Neural cell (in vitro differentiated cells): ENCODE results near the gene BPTF. TPM values are rescaled to one million over a fixed set of nuclear protein-coding genes. Genes with fewer than 3 reads are reported as not detected.

ENCODE experiments used
- H2AFZ ChIP-seq: fragments of 200-600, 300-800 bp; sonication (generic), shearing (Covaris generic); 2 replicates; pipeline ENCODE4 v1.6.0; 2014; ENCODE audit warnings: low read depth, mild to moderate bottlenecking, antibody characterized with exemption, low read length, moderate library complexity
- H3F3A ChIP-seq: fragments of 200-600 bp; shearing (Covaris generic); 2 replicates; pipeline ENCODE4 v1.6.1; 2016; ENCODE audit warnings: mild to moderate bottlenecking, moderate library complexity, mixed read lengths, antibody characterized with exemption, low read length; ENCODE audit not compliant: insufficient read depth, poor library complexity, severe bottlenecking
- H3K27ac ChIP-seq: fragments of 200-600, 300-800 bp; sonication (generic), shearing (Covaris generic); 2 replicates; pipeline ENCODE4 v1.5.1; 2014; ENCODE audit warnings: mild to moderate bottlenecking, low read length, moderate library complexity
- H3K27me3 ChIP-seq: fragments of 300-800, 200-600 bp; sonication (generic), shearing (Covaris generic); 2 replicates; pipeline ENCODE4 v1.6.0; 2014; ENCODE audit warnings: mild to moderate bottlenecking, low read depth, low read length, moderate library complexity; ENCODE audit not compliant: insufficient read depth
- H3K36me3 ChIP-seq: fragments of 300-800, 200-600 bp; sonication (generic), shearing (Covaris generic); 2 replicates; pipeline ENCODE4 v1.5.1; 2014; ENCODE audit warnings: mild to moderate bottlenecking, antibody characterized with exemption, low read length, moderate library complexity; ENCODE audit not compliant: insufficient read depth
- H3K4me2 ChIP-seq: fragments of 300-800, 200-600 bp; sonication (generic), shearing (Covaris generic); 2 replicates; pipeline ENCODE4 v1.6.0; 2014; ENCODE audit warnings: mild to moderate bottlenecking, low read length
- H3K4me3 ChIP-seq: fragments of 300-800, 200-600 bp; sonication (generic), shearing (Covaris generic); 2 replicates; pipeline ENCODE4 v1.5.1; 2014; ENCODE audit warnings: mild to moderate bottlenecking, low read length, moderate library complexity
- H3K79me2 ChIP-seq: fragments of 200-600 bp; shearing (Covaris generic); replicated peaks from 2 replicates; pipeline ENCODE4 v1.6.0; 2014; ENCODE audit warnings: mild to moderate bottlenecking, low read length, moderate library complexity; ENCODE audit not compliant: insufficient read depth
- H3K9ac ChIP-seq: fragments of 300-800, 200-600 bp; sonication (generic), shearing (Covaris generic); 2 replicates; pipeline ENCODE4 v1.6.1; 2016; ENCODE audit warnings: mild to moderate bottlenecking, low read length, mixed read lengths
- H3K9me2 ChIP-seq: fragments of 200-600 bp; shearing (Covaris generic); 2 replicates; pipeline ENCODE4 v1.6.1; 2016; ENCODE audit warnings: mild to moderate bottlenecking, low read length, mixed read lengths; ENCODE audit not compliant: insufficient read depth
- H3K9me3 ChIP-seq: fragments of 200-600, 300-800 bp; sonication (generic), shearing (Covaris generic); 2 replicates; pipeline ENCODE4 v1.6.1; 2016; ENCODE audit warnings: mild to moderate bottlenecking, mixed run types, low read length, moderate library complexity, mixed read lengths
- H4K20me1 ChIP-seq: fragments of 200-600 bp; shearing (Covaris generic); 2 replicates; pipeline ENCODE4 v1.6.1; 2016; ENCODE audit warnings: mild to moderate bottlenecking, mixed run types; ENCODE audit not compliant: insufficient read depth
- EP300 ChIP-seq: fragments of 450-650 bp; conservative IDR thresholded peaks from 2 replicates; pipeline ENCODE4 v1.6.1; 2014; ENCODE audit warnings: antibody characterized with exemption, mild to moderate bottlenecking, moderate library complexity; ENCODE audit not compliant: poor library complexity, severe bottlenecking
- EZH2 ChIP-seq: fragments of 200-600, 300-800 bp; shearing (Covaris generic), sonication (generic); IDR thresholded peaks from 2 replicates; pipeline ENCODE4 v1.6.1; 2014; ENCODE audit warnings: antibody characterized with exemption, low read length, borderline replicate concordance, mild to moderate bottlenecking; ENCODE audit not compliant: insufficient read depth, poor library complexity, severe bottlenecking
- MXI1 ChIP-seq: fragments of 450-650 bp; conservative IDR thresholded peaks from 2 replicates; pipeline ENCODE4 v1.6.1; 2014; ENCODE audit warnings: antibody characterized with exemption, mild to moderate bottlenecking; ENCODE audit not compliant: poor library complexity, severe bottlenecking
- POLR2AphosphoS5 ChIP-seq: IDR thresholded peaks from 2 replicates; pipeline ENCODE4 v1.6.1; 2012
- RAD21 ChIP-seq: fragments of 450-650 bp; conservative IDR thresholded peaks from 2 replicates; pipeline ENCODE4 v1.6.1; 2014; ENCODE audit warnings: antibody characterized with exemption, mild to moderate bottlenecking, moderate library complexity
- REST ChIP-seq: IDR thresholded peaks from 2 replicates; pipeline ENCODE4 v1.6.1; 2012; ENCODE audit warnings: borderline replicate concordance
- SMC3 ChIP-seq: fragments of 450-650 bp; conservative IDR thresholded peaks from 2 replicates; pipeline ENCODE4 v1.6.1; 2014; ENCODE audit warnings: antibody characterized with exemption, mild to moderate bottlenecking, moderate library complexity; ENCODE audit not compliant: poor library complexity
- TAF1 ChIP-seq: IDR thresholded peaks from 2 replicates; pipeline ENCODE4 v1.6.1; 2012; ENCODE audit warnings: low read depth
- polyA plus RNA-seq: library from polyadenylated mRNA; depleted of rRNA; stranded (reverse); fragments of >200 nt; gene quantifications from 2 replicates; pipeline ENCODE4 v1.2.3, GENCODE V29; 2014
- TF ChIP-seq, protein P1 (sequence below): fragments of 450-650 bp; IDR thresholded peaks from 2 replicates; pipeline ENCODE4 v1.5.1; 2014; ENCODE audit warnings: antibody characterized with exemption, mild to moderate bottlenecking, moderate library complexity; ENCODE audit not compliant: poor library complexity, severe bottlenecking

The BPTF gene
- polyA plus RNA-seq, 1 donor from 2014 or later: 46.7 TPM

DNA sequence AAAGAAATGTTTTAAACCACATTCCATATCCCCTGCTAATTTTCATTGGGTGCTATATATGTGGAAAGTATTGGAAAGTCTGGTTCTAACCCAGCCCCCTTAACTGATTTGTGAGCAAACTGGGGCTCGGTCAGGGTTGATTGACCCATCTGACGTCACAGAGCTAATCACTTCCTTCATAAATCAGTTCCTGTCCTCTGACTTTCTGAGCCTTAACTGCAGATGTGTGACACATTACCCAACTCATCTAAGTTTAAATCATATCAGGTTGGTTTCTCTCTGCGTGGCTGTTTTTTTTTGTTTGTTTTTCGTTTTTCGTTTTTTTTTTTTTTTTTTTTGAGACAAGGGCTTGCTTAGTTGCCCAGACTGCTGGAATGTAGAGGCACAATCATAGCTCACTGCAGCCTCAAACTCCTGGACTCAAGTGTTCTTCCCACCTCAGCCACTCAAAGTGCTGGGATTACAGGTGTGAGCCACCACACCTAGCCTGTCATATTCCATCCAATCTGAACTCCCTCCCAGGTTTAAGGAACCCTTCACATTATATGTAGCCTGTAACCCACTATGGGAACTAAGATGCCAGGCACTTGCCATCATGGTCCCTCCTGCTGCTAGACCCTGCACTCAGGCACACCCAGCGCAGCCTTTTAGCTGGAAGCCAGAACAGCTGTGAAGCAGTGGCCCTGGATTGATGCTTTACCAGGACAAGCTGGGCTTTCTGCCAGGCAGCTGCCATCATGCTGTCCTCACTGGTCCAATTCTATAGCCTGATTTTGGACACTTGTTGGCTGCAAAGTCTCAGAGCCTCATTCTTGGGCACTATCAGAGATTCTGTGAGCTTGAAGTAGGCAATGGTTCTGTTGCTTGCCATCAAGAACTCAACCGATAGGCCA, 6.9 kb upstream of the BPTF start:
- H3K4me3 ChIP-seq: no peak overlapping the region
- H3K9ac ChIP-seq: no peak overlapping the region
- H2AFZ ChIP-seq: no peak overlapping the region
- no peaks in the 10 kb centered on the region for H3F3A ChIP-seq
- H3K36me3 ChIP-seq: no peaks in the 10 kb centered on the region
- H3K9me3 ChIP-seq: no peaks in the 10 kb centered on the region
- H3K9me2 ChIP-seq: no peaks in the 10 kb centered on the region
- TF ChIP-seq EP300: no peak
- no peaks in the 10 kb centered on the region for H3K27me3 ChIP-seq
- no peak overlapping the region for H3K4me2 ChIP-seq
- no peaks in the 10 kb centered on the region for H4K20me1 ChIP-seq
- no peaks in the 10 kb centered on the region for H3K79me2 ChIP-seq
- no peak overlapping the region for H3K27ac ChIP-seq

- H3K27ac ChIP-seq: no peak overlapping the region
- no peak overlapping the region for H3K4me2 ChIP-seq
- no peaks in the 10 kb centered on the region for H4K20me1 ChIP-seq
- H3F3A ChIP-seq: no peaks in the 10 kb centered on the region
- no peaks in the 10 kb centered on the region for H3K27me3 ChIP-seq
- no peaks in the 10 kb centered on the region for H3K9me2 ChIP-seq
- no peak overlapping the region for H2AFZ ChIP-seq
- H3K9ac ChIP-seq: no peak overlapping the region
- no peaks in the 10 kb centered on the region for H3K79me2 ChIP-seq
- no peaks in the 10 kb centered on the region for H3K36me3 ChIP-seq
- H3K9me3 ChIP-seq: no peaks in the 10 kb centered on the region
- H3K4me3 ChIP-seq: no peak overlapping the region
- no peak for TF ChIP-seq POLR2AphosphoS5
- no peak for TF ChIP-seq MXI1
- no peak for TF ChIP-seq SMC3
Observed at GRCh38 chr17:67819722-67820121, 5.6 kb upstream of the BPTF start.

DNA sequence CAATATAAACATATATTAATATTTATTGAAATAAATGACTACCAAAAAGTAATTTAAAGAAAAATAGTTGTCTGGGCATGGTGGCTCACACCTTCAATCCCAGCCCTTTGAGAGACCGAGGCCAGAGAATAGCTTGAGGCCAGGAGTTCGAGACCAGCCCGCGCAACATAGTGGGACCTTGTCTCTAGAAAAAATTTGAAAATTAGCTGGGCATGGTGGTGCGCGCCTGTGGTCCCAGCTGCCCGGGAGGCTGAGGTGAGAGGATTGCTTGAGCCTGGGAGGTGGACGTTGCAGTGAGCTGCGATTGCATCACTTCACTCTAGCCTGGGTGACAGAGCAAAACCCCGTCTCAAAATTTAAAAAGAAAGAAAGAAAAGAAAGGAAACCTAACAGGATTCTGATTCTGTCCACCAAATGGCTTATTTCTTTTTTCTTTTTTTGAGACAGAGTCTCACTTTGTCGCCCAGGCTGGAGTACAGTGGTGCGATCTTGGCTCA, 3.4 kb upstream of the BPTF start:
- no peaks in the 10 kb centered on the region for H3K9me3 ChIP-seq
- no peak overlapping the region for H3K4me2 ChIP-seq
- no peak overlapping the region for H2AFZ ChIP-seq
- no peaks in the 10 kb centered on the region for H3F3A ChIP-seq
- peaks cover 5% of the 10 kb centered on the region for H3K79me2 ChIP-seq
- H3K36me3 ChIP-seq: no peaks in the 10 kb centered on the region
- TF ChIP-seq MXI1: no peak
- TF ChIP-seq SMC3: no peak
- TF ChIP-seq POLR2AphosphoS5: no peak
- TF ChIP-seq REST: no peak
- TF ChIP-seq, protein P1, sequence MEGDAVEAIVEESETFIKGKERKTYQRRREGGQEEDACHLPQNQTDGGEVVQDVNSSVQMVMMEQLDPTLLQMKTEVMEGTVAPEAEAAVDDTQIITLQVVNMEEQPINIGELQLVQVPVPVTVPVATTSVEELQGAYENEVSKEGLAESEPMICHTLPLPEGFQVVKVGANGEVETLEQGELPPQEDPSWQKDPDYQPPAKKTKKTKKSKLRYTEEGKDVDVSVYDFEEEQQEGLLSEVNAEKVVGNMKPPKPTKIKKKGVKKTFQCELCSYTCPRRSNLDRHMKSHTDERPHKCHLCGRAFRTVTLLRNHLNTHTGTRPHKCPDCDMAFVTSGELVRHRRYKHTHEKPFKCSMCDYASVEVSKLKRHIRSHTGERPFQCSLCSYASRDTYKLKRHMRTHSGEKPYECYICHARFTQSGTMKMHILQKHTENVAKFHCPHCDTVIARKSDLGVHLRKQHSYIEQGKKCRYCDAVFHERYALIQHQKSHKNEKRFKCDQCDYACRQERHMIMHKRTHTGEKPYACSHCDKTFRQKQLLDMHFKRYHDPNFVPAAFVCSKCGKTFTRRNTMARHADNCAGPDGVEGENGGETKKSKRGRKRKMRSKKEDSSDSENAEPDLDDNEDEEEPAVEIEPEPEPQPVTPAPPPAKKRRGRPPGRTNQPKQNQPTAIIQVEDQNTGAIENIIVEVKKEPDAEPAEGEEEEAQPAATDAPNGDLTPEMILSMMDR: no peak
- TF ChIP-seq TAF1: no peak
- TF ChIP-seq EP300: no peak
- TF ChIP-seq EZH2: no peak
- TF ChIP-seq RAD21: no peak
- H3K27ac ChIP-seq: no peak overlapping the region
- H3K9ac ChIP-seq: no peak overlapping the region
- H3K27me3 ChIP-seq: no peaks in the 10 kb centered on the region
- no peaks in the 10 kb centered on the region for H3K9me2 ChIP-seq
- H3K4me3 ChIP-seq: no peak overlapping the region
- H4K20me1 ChIP-seq: no peaks in the 10 kb centered on the region
